Lung (tissue), 12 donors: ENCODE data around the gene CDKL2. TPM values are rescaled to one million over a fixed set of nuclear protein-coding genes. Genes with fewer than 3 reads are reported as not detected.

Source experiments
- ATAC-seq: fragments of 200-7000 bp; cut with Tn5 transposase; one replicate; pipeline ENCODE4 v1.9.1; 2020; ENCODE audit warnings: moderate number of reproducible peaks; ENCODE audit not compliant: insufficient read depth, low FRiP score
- DNase-seq, 3 donors: peaks; one replicate each; pipeline ENCODE4 v3.0.0-alpha.2; 2013 to 2017
- H3K27ac ChIP-seq, 2 donors: one replicate each; pipeline ENCODE4 v1.5.1; 2013; ENCODE audit warnings: mild to moderate bottlenecking in 2 of 2, moderate library complexity in 2 of 2, control low read depth in 1 of 2, inconsistent platforms in 1 of 2, low read depth in 1 of 2, low read length in 1 of 2
- H3K27me3 ChIP-seq, 3 donors: one replicate each; pipeline ENCODE4 v1.5.1; 2013; ENCODE audit warnings: low read length in 2 of 3; ENCODE audit not compliant: control insufficient read depth in 3 of 3, insufficient read depth in 3 of 3
- H3K36me3 ChIP-seq, 4 donors: one replicate each; pipeline ENCODE4 v1.5.1; 2013; ENCODE audit warnings: low read length in 4 of 4, mild to moderate bottlenecking in 1 of 4, moderate library complexity in 1 of 4; ENCODE audit not compliant: control insufficient read depth in 4 of 4, insufficient read depth in 4 of 4
- H3K4me1 ChIP-seq, 5 donors: one replicate each; pipeline ENCODE4 v1.5.1; 2013; ENCODE audit warnings: low read length in 5 of 5, mild to moderate bottlenecking in 2 of 5, moderate library complexity in 1 of 5; ENCODE audit not compliant: control insufficient read depth in 5 of 5, insufficient read depth in 5 of 5
- H3K4me3 ChIP-seq: one replicate; pipeline ENCODE4 v1.5.1; 2013; ENCODE audit warnings: mild to moderate bottlenecking, control low read depth, moderate library complexity
- H3K9ac ChIP-seq, 2 donors: one replicate each; pipeline ENCODE4 v1.5.1; 2013; ENCODE audit warnings: low read length in 2 of 2, control low read depth in 1 of 2; ENCODE audit not compliant: insufficient read depth in 1 of 2
- H3K9me3 ChIP-seq, 4 donors: one replicate each; pipeline ENCODE4 v1.5.1; 2013; ENCODE audit warnings: low read length in 3 of 4, mild to moderate bottlenecking in 1 of 4, moderate library complexity in 1 of 4; ENCODE audit not compliant: control insufficient read depth in 4 of 4, insufficient read depth in 3 of 4
- CTCF ChIP-seq: IDR thresholded peaks from 2 replicates; pipeline ENCODE4 v1.5.1; 2012; ENCODE audit warnings: mild to moderate bottlenecking; ENCODE audit errors: control extremely low read depth, extremely low read depth
- WGBS, 2 donors: extraction: QIAGEN DNeasy Blood & Tissue Kit; methylation state at CpG; one replicate each; pipeline ENCODE4 v1.1.7; 2013; 5-methylcytosine and 5-hydroxymethylcytosine counted together
- polyA plus RNA-seq, 2 donors: library from polyadenylated mRNA; stranded (reverse); fragments of 200-250 nt; gene quantifications; one replicate each; pipeline ENCODE4 v1.2.1, GENCODE V29; 2013
- total RNA-seq, 2 donors: library from RNA; depleted of rRNA in 1 of 2; stranded (reverse); fragments of >200 nt in 1 of 2; gene quantifications; one replicate each; pipeline ENCODE4 v1.2.1, GENCODE V29; 2014 to 2021
- donor health status: control.
- donor health status: control.
- donor health status: Bipolar disorder and iron deficiency.
- donor health status: healthy.
- donor health status: DM: yes; HTN: yes; CAD: no.

The CDKL2 gene
- total and polyA plus RNA-seq, 4 donors = 2.7 to 16.3 (median 9.6) TPM

- DNase-seq (no peak), ATAC-seq (no peak)
- Histone ChIP-seq H3K9ac (no peak within 1 kb of the TSS), H3K4me3 (no peak within 1 kb of the TSS), H3K27me3 (no peaks in the 10 kb centered on the region), H3K9me3 (peaks cover 0 to 2% (median 0%) of the 10 kb centered on the region in 4 donors), H3K4me1 (no peaks in the 10 kb centered on the region), H3K27ac (no peak within 1 kb of the TSS), H3K36me3 (no peaks in the 10 kb centered on the region)
- WGBS, 2 donors = 68 to 74% methylated on average over 9 of the region's 9 CpGs
- TF ChIP-seq CTCF = no peak
Observed at GRCh38 chr4:75555294-75556164, 74.8 kb downstream of the CDKL2 start, which contains the start of gene ODAPH. Gene ODAPH (plus strand): TSS chr4:75556066. CDS start chr4:75556083, 17 bp downstream.

GRCh38 chr4:75552452-75552851 is 77.9 kb downstream of the CDKL2 start:
- no peak for TF ChIP-seq CTCF
- no peaks in the 10 kb centered on the region for H3K4me1 ChIP-seq
- no peak for DNase-seq
- peaks cover 0 to 2% (median 0%) of the 10 kb centered on the region in 4 donors for H3K9me3 ChIP-seq
- H3K36me3 ChIP-seq = no peaks in the 10 kb centered on the region
- H3K27me3 ChIP-seq = no peaks in the 10 kb centered on the region
- no peak overlapping the region for H3K27ac ChIP-seq
- no peak for ATAC-seq
- no peak overlapping the region for H3K4me3 ChIP-seq
- no peak overlapping the region for H3K9ac ChIP-seq

GRCh38 chr4:75549019-75549418 is 81.3 kb downstream of the CDKL2 start:
- Histone ChIP-seq H3K36me3 (no peaks in the 10 kb centered on the region), H3K9ac (no peak overlapping the region), H3K4me3 (no peak overlapping the region), H3K27ac (no peak overlapping the region), H3K4me1 (no peaks in the 10 kb centered on the region), H3K9me3 (peaks cover 0 to 2% (median 0%) of the 10 kb centered on the region in 4 donors), H3K27me3 (no peaks in the 10 kb centered on the region)
- no peak for DNase-seq
- ATAC-seq = no peak
- WGBS, 2 donors = 94 to 95% methylated on average over 2 of the region's 2 CpGs
- TF ChIP-seq CTCF = no peak
